SK-N-SH treated with all-trans-retinoic acid at 6 μM for 48 hours (cell line): ENCODE measurements around the gene TRIM58.

Experiments used
- POU6F1 ChIP-seq: fragments of 250-450 bp; sonication (Bioruptor Pico); IDR thresholded peaks from 2 replicates; pipeline ENCODE4 v1.8.0; 2021; ENCODE audit warnings: low read depth, mild to moderate bottlenecking, moderate library complexity, borderline replicate concordance
- ZNF565 ChIP-seq: fragments of 450-650 bp; formaldehyde crosslinking; conservative IDR thresholded peaks from 2 replicates; pipeline ENCODE4 v1.5.0; 2020; ENCODE audit warnings: low read depth, mild to moderate bottlenecking, moderate library complexity

GRCh38 chr1:247843411-247843810, 13.6 kb upstream of the TRIM58 start:
- TF ChIP-seq ZNF565 (no peak), POU6F1 (CRISPR knock-in tag) (no peak)
